HL-60 (cell line): ENCODE data around the gene KIAA1217.
"Not testable (repeated sequence)": the region's sequence is repeated elsewhere in the genome, so short reads cannot be mapped to it uniquely, and the experiment has no call there.

Source experiments
- DNase-seq, 2 experiments: peaks; one replicate each; pipeline ENCODE4 v3.0.0-alpha.2; 2010 to 2020; ENCODE audit warnings: low read depth in 1 of 2, low spot score in 1 of 2
- H3K27ac ChIP-seq: fragments of 250-450 bp; sonication (Bioruptor Pico); replicated peaks from 2 replicates; pipeline ENCODE4 v1.5.1; 2020; ENCODE audit warnings: mild to moderate bottlenecking, moderate library complexity
- H3K27me3 ChIP-seq: fragments of 250-450 bp; sonication (Bioruptor Pico); 2 replicates; pipeline ENCODE4 v1.5.1; 2021; ENCODE audit warnings: mild to moderate bottlenecking, moderate library complexity; ENCODE audit not compliant: insufficient read depth, poor library complexity, severe bottlenecking
- H3K4me3 ChIP-seq: replicated peaks from 2 replicates; pipeline ENCODE4 v1.5.1; 2011; ENCODE audit warnings: mild to moderate bottlenecking, control low read depth, low read length; ENCODE audit not compliant: insufficient read depth
- CTCF ChIP-seq: IDR thresholded peaks from one replicate; pipeline ENCODE4 v1.5.1; 2011; ENCODE audit warnings: low read length, control low read depth, inconsistent platforms; ENCODE audit not compliant: insufficient read depth
- GABPA ChIP-seq: IDR thresholded peaks from 2 replicates; pipeline ENCODE4 v1.6.1; 2012; ENCODE audit warnings: low read depth
- POLR2AphosphoS5 ChIP-seq: IDR thresholded peaks from 2 replicates; pipeline ENCODE4 v1.6.1; 2012; ENCODE audit warnings: low read depth
- REST ChIP-seq: IDR thresholded peaks from 2 replicates; pipeline ENCODE4 v1.6.1; 2012; ENCODE audit warnings: low read depth; ENCODE audit not compliant: insufficient replicate concordance
- SPI1 ChIP-seq: IDR thresholded peaks from 2 replicates; pipeline ENCODE4 v1.6.1; 2012; ENCODE audit warnings: low read depth, mild to moderate bottlenecking, borderline replicate concordance

KIAA1217 gene

GRCh38 chr10:24333736-24334135 is 124.8 kb downstream of the KIAA1217 start:
- H3K27ac ChIP-seq = no peak overlapping the region
- no peaks in the 10 kb centered on the region for H3K27me3 ChIP-seq
- no peak overlapping the region for H3K4me3 ChIP-seq
- no peak for DNase-seq
- TF ChIP-seq GABPA (no peak), SPI1 (no peak), REST (no peak), CTCF (no peak), POLR2AphosphoS5 (no peak)

GRCh38 chr10:24334279-24334939 is 125.5 kb downstream of the KIAA1217 start:
- TF ChIP-seq GABPA = no peak
- no peak for TF ChIP-seq SPI1
- no peak for TF ChIP-seq REST
- TF ChIP-seq CTCF = no peak
- TF ChIP-seq POLR2AphosphoS5 = no peak
- Histone ChIP-seq H3K27me3 (no peaks in the 10 kb centered on the region), H3K4me3 (no peak overlapping the region), H3K27ac (no peak overlapping the region)
- no peak for DNase-seq

- H3K27me3 ChIP-seq, H3K4me3 ChIP-seq, H3K27ac ChIP-seq, DNase-seq: not testable (repeated sequence)
Observed at GRCh38 chr10:24337723-24338122, 128.8 kb downstream of the KIAA1217 start.

GRCh38 chr10:24339387-24339786 is 130.4 kb downstream of the KIAA1217 start:
- no peaks in the 10 kb centered on the region for H3K27me3 ChIP-seq
- DNase-seq = no peak
- H3K27ac ChIP-seq = no peak overlapping the region
- TF ChIP-seq REST = no peak
- TF ChIP-seq POLR2AphosphoS5 = no peak
- TF ChIP-seq CTCF = no peak
- TF ChIP-seq SPI1 = no peak
- TF ChIP-seq GABPA = no peak
- H3K4me3 ChIP-seq = no peak overlapping the region
